ENCODE data around the gene ADI1. TPM values are rescaled to one million over a fixed set of nuclear protein-coding genes. Genes with fewer than 3 reads are reported as not detected.
A peak's percentile ranks its signal among the peaks of the same experiment; 100 is the strongest.

ADI1 gene
- total RNA-seq, 1 donor from 2014 or later, result 195 TPM

DNA sequence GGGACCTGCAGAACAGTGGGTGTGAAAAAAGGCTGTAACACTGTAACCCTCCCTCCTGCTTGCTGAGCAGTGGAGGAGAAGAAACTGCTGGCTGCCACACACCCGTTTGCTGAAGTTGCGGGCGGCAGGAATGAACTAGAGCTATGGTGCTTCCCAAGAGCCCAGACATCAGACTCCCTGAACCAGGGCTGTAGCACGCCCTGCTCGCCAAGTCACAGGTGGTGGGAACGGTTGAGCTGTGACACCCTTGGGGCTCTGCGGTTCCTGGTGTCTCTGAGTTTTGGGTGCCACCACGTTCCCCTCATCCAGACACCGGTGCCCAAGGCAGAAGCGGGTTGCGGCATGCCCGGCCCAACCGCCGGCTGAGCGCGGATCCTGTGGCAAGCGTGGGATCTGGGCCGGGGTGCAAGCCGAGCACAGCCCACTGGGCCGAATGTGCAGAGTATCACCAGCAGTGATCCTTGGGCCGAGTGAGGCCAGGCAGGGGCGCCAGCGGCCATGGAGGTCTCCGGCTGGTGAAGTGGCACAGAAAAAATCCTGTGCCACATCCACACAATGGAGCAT, 15.0 kb upstream of the ADI1 start:
- no peak for DNase-seq
- Histone ChIP-seq H3K27me3 (ENCODE audit: low read depth) (no peaks in the 10 kb centered on the region), H3K27ac (replicated peaks) (peak overlapping the region; percentile 93), H3K9me3 (replicated peaks) (no peaks in the 10 kb centered on the region), H3K4me1 (peaks cover 40% of the 10 kb centered on the region), H3K36me3 (peaks cover 13% of the 10 kb centered on the region), H3K4me3 (no peak overlapping the region)
- intact Hi-C loops (cut with micrococcal nuclease), result no loop called here
- TF ChIP-seq, protein P1, sequence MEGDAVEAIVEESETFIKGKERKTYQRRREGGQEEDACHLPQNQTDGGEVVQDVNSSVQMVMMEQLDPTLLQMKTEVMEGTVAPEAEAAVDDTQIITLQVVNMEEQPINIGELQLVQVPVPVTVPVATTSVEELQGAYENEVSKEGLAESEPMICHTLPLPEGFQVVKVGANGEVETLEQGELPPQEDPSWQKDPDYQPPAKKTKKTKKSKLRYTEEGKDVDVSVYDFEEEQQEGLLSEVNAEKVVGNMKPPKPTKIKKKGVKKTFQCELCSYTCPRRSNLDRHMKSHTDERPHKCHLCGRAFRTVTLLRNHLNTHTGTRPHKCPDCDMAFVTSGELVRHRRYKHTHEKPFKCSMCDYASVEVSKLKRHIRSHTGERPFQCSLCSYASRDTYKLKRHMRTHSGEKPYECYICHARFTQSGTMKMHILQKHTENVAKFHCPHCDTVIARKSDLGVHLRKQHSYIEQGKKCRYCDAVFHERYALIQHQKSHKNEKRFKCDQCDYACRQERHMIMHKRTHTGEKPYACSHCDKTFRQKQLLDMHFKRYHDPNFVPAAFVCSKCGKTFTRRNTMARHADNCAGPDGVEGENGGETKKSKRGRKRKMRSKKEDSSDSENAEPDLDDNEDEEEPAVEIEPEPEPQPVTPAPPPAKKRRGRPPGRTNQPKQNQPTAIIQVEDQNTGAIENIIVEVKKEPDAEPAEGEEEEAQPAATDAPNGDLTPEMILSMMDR (IDR thresholded peaks at IDR 0.05; ENCODE audit: borderline replicate concordance), result no peak

DNA sequence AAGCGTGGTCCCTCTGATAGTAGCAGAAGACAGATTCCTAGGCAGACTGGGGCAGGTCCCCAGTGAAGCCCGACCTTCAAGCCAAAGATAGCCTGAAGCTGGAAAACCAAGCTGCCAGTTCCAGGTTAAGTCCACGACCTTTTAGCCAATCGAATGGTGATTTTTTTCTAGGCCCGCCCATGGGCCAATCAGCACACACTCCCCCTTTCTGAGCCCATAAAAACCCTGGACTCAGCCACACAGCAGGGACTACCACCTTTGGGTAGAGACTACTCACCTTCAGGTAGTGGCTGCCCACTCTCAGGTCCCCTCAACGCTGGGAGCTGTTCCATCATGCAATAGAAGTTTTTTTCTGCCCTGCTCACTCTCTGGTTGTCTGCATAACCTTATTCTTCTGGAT, 14.5 kb upstream of the ADI1 start:
- Histone ChIP-seq H3K27me3 (ENCODE audit: low read depth) (no peaks in the 10 kb centered on the region), H3K9me3 (replicated peaks) (no peaks in the 10 kb centered on the region), H3K4me3 (peak overlapping the region; percentile 63), H3K4me1 (peaks cover 40% of the 10 kb centered on the region), H3K36me3 (peaks cover 13% of the 10 kb centered on the region), H3K27ac (replicated peaks) (peak overlapping the region; percentile 81)
- DNase-seq, result no peak
- intact Hi-C loops (cut with micrococcal nuclease), result no loop called here
- TF ChIP-seq, protein P1 (IDR thresholded peaks at IDR 0.05; ENCODE audit: borderline replicate concordance), result no peak

DNA sequence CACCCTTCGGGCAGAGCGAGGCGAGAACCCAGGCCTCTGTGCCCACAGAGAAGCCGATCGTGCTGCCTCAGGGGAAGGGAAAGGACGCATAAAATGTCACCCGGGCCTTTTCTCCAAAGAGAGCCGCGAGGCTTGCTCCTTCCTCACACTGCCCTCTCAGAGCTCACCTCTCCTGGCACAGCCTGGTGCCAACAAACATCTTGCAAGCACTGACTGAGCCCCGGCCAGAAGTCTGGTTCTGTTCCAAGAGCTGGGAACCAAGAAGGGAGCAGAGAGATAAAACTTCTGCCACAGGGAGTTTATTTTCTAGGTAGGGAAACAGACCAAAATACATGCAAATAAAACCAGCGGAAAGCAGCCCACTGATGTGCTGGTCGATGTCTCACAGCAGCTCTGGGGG, 13.6 kb upstream of the ADI1 start:
- peak overlapping the region; percentile 81 for H3K27ac ChIP-seq (replicated peaks)
- H3K9me3 ChIP-seq (replicated peaks), result no peaks in the 10 kb centered on the region
- H3K36me3 ChIP-seq, result peaks cover 13% of the 10 kb centered on the region
- no peaks in the 10 kb centered on the region for H3K27me3 ChIP-seq (ENCODE audit: low read depth)
- TF ChIP-seq, protein P1 (IDR thresholded peaks at IDR 0.05; ENCODE audit: borderline replicate concordance), result no peak
- H3K4me3 ChIP-seq, result peak overlapping the region; percentile 63
- peaks cover 40% of the 10 kb centered on the region for H3K4me1 ChIP-seq
- no peak for DNase-seq
- intact Hi-C loops (cut with micrococcal nuclease), result no loop called here

DNA sequence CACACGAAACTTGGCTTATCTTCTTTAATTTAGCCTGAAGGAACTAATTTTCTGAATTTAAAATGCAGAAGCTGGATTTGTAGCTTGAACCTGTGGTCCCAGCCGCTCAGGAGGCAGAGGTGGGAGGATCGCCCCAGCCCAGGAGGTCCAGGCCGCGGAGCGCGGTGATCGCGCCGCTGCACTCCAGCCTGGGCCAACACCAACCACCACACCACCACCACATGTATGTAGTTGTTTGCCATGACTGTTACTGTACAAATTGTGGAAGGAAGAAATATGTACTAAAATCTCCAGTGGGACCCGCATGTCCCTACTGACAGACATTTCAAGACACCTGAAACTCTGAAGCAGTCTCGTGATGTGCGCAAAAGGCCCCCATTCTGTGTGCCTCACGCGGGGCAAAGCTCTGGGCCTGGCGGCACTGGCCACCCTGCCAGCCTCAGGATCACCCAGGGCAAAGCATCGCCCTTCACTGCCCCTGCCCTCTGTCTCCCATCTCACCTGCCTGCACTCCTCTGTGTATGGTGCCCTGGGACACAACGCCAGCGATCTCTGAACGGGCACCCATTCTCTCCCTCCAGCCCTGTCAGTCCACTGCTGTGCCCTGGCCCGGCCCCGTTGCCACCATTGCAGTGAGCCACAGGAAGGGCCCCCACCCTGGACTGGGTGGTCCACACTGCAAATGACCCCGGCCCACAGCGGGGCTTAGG, 10.1 kb upstream of the ADI1 start:
- Histone ChIP-seq H3K36me3 (peaks cover 13% of the 10 kb centered on the region), H3K4me3 (no peak overlapping the region), H3K27me3 (ENCODE audit: low read depth) (no peaks in the 10 kb centered on the region), H3K27ac (replicated peaks) (no peak overlapping the region), H3K4me1 (peaks cover 27% of the 10 kb centered on the region), H3K9me3 (replicated peaks) (no peaks in the 10 kb centered on the region)
- no peak for DNase-seq
- TF ChIP-seq, protein P1 (IDR thresholded peaks at IDR 0.05; ENCODE audit: borderline replicate concordance), result no peak
- intact Hi-C loops (cut with micrococcal nuclease), result no loop called here

DNA sequence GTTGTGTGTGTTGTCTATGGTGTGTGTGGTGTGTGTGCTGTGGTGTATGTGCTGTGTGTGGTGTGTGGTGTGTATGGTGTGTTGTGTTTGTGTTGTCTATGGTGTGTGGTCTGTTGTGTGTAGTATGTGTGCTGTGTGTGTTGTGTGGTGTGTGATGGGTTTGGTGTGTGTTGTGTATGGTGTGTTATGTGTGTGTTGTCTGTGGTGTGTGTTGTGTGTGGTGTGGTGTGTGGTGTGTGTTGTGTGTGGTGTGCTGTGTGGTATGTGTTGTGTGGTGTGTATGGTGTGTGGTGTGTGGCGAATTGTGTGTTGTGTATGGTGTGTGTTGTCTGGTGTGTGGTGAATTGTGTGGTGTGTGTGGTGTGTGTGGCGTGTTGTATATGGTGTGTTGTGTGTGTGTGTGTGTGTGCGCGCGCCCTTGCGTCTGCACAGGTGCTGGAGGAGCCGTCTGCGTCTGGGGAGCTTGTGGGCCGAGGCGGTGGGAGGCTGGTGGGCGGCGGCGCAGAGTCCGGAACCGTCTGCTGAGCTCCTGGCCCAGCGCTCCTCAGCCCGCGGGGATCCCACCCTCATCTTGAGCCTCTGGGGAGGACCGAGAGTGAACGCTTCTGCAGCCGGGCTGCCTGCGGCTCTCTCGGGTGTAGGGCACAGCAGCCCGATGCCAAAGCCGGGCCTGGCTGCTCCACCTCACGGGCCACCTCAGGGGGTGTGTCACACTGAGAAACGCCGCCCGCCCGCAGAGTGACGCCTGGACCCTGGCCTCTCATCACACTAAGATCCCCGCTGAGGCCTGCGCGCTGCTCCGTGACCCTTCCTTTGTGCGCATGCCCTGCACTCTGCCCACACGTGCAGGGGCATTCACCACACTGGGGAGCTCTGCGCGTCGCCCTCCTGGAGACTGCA, 8.8 kb upstream of the ADI1 start:
- Histone ChIP-seq H3K4me3 (no peak overlapping the region), H3K27me3 (ENCODE audit: low read depth) (no peaks in the 10 kb centered on the region), H3K36me3 (peaks cover 13% of the 10 kb centered on the region), H3K9me3 (replicated peaks) (no peaks in the 10 kb centered on the region), H3K4me1 (peaks cover 40% of the 10 kb centered on the region), H3K27ac (replicated peaks) (no peak overlapping the region)
- intact Hi-C loops (cut with micrococcal nuclease), result no loop called here
- TF ChIP-seq, protein P1 (IDR thresholded peaks at IDR 0.05; ENCODE audit: borderline replicate concordance), result no peak
- DNase-seq, result no peak

Data from left ventricle myocardium inferior (tissue), 1 donor.